ENCODE measurements around the gene CHRNB2.

CHRNB2 gene

DNA sequence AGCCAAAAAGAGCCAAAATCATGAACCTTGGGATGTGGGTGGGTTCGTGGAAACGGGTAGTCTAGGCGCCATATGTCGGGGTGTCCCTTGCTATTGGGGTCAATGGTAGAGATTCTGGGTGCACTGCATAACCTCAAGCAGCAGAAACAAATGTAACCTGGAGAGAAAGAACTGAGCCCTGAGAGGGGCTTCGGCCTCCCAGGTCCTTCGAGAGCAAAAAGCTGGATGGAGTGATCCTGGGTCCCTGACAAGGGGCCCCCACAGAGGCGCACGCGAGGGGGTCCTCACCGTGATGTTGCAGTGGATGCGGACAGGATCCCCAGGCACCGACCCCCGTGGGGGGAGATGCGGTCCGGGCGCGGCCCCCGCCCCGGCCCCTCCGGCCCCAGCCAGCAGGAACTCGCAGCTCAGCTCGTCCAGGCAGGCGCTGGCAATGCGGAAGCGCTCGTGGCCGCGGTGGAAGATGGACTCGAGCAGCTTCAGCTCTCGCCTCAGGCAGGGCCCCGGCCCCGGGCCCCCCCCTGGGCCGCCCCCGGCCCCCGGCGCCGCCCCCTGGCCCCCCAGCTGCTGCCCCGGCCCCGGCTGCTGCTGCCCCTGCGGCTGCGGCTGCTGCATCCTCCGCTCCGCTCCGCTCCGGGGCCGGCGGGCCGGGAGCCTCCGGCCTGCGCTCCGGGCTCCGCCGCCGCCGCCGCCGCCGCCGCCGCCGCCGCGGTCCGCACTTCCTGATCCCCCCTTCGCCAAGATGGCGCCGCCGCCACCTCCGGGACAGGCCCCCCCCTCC is 9.4 kb upstream of the CHRNB2 start, which contains the start of gene UBE2Q1:
Gene UBE2Q1, minus strand, starts transcription at position 724 of the 781 bp plus-strand sequence. Its CDS starts 109 bp downstream, at position 615.
- H2AK5ac ChIP-seq (ENCODE audit: low read length, severe bottlenecking): no peak within 1 kb of the TSS
- H3K4ac ChIP-seq (ENCODE audit: low read depth in 1 of 2, low read length in 2 of 2): peak within 1 kb of the TSS; percentile 75
- peak within 1 kb of the TSS; percentile 75 for H3K4me2 ChIP-seq (ENCODE audit: low read length, poor library complexity, severe bottlenecking)
- peak within 1 kb of the TSS; percentile 97 for H4K91ac ChIP-seq (ENCODE audit: low read length)
- H3K9ac ChIP-seq (ENCODE audit: low read length): peak within 1 kb of the TSS; percentile 91
- no peak within 1 kb of the TSS for H3K23ac ChIP-seq (ENCODE audit: low read length in 2 of 2)
- DNase-seq: peak; percentile 47
- H3K27ac ChIP-seq (ENCODE audit: low read length, poor library complexity, severe bottlenecking): peak within 1 kb of the TSS; percentile 89
- H3K4me3 ChIP-seq (ENCODE audit: insufficient read depth in 1 of 2, low read depth in 1 of 2, low read length in 2 of 2): peak within 1 kb of the TSS; percentile 84 to 89
- peak within 1 kb of the TSS; percentile 62 for H2AFZ ChIP-seq (ENCODE audit: low read depth, low read length)
- WGBS: 1% methylated on average over 34 of the region's 69 CpGs
- peaks cover 21% of the 10 kb centered on the region for H3K79me1 ChIP-seq (replicated peaks; ENCODE audit: low read length, poor library complexity, severe bottlenecking)
- peaks cover 21 to 30% of the 10 kb centered on the region in 2 experiments for H3K36me3 ChIP-seq (ENCODE audit: control insufficient read depth in 1 of 2, insufficient read depth in 2 of 2, low read depth in 1 of 2, low read length in 2 of 2)
- H3K18ac ChIP-seq (ENCODE audit: low read depth in 1 of 2, low read length in 2 of 2): peak within 1 kb of the TSS; percentile 78 to 89
- H2BK120ac ChIP-seq (ENCODE audit: low read depth, low read length): peak within 1 kb of the TSS; percentile 95
- H4K8ac ChIP-seq (ENCODE audit: low read length): peak within 1 kb of the TSS; percentile 95
- no peaks in the 10 kb centered on the region for H3K27me3 ChIP-seq (ENCODE audit: control insufficient read depth in 1 of 2, insufficient read depth in 1 of 2, low read length in 2 of 2)
- H3K4me1 ChIP-seq (ENCODE audit: control insufficient read depth, insufficient read depth, low read depth, low read length): peaks cover 13% of the 10 kb centered on the region
- H3K9me3 ChIP-seq (ENCODE audit: control insufficient read depth, low read length): no peaks in the 10 kb centered on the region
- H2BK12ac ChIP-seq (ENCODE audit: low read length in 2 of 2): peak within 1 kb of the TSS in 1 of 2 experiments; percentile 61
- H2BK5ac ChIP-seq (ENCODE audit: low read depth, low read length, poor library complexity, severe bottlenecking): peak within 1 kb of the TSS; percentile 53
- peak within 1 kb of the TSS; percentile 87 to 96 for H3K14ac ChIP-seq (ENCODE audit: low read length in 2 of 2)
- H2BK15ac ChIP-seq (ENCODE audit: low read depth, poor library complexity, severe bottlenecking): peak within 1 kb of the TSS; percentile 90

GRCh38 chr1:154558720-154559465 is 8.7 kb upstream of the CHRNB2 start:
- Histone ChIP-seq H3K27me3 (ENCODE audit: control insufficient read depth in 1 of 2, insufficient read depth in 1 of 2, low read length in 2 of 2) (no peaks in the 10 kb centered on the region), H2BK12ac (ENCODE audit: low read length in 2 of 2) (peak overlapping the region in 1 of 2 experiments; percentile 61), H3K4me2 (ENCODE audit: low read length, poor library complexity, severe bottlenecking) (peak overlapping the region; percentile 75), H2BK15ac (ENCODE audit: low read depth, poor library complexity, severe bottlenecking) (peak overlapping the region; percentile 90), H4K91ac (ENCODE audit: low read length) (peak overlapping the region; percentile 97), H3K79me1 (replicated peaks; ENCODE audit: low read length, poor library complexity, severe bottlenecking) (peaks cover 15% of the 10 kb centered on the region), H2BK5ac (ENCODE audit: low read depth, low read length, poor library complexity, severe bottlenecking) (no peak overlapping the region), H2AFZ (ENCODE audit: low read depth, low read length) (peak overlapping the region; percentile 62), H3K4ac (ENCODE audit: low read depth in 1 of 2, low read length in 2 of 2) (peak overlapping the region; percentile 65 to 75), H2AK5ac (ENCODE audit: low read length, severe bottlenecking) (no peak overlapping the region), H3K4me3 (ENCODE audit: insufficient read depth in 1 of 2, low read depth in 1 of 2, low read length in 2 of 2) (peak overlapping the region; percentile 84 to 87), H3K4me1 (ENCODE audit: control insufficient read depth, insufficient read depth, low read depth, low read length) (peaks cover 13% of the 10 kb centered on the region), H3K9me3 (ENCODE audit: control insufficient read depth, low read length) (no peaks in the 10 kb centered on the region), H3K9ac (ENCODE audit: low read length) (peak overlapping the region; percentile 91), H3K27ac (ENCODE audit: low read length, poor library complexity, severe bottlenecking) (peak overlapping the region; percentile 89), H3K23ac (ENCODE audit: low read length in 2 of 2) (no peak overlapping the region), H3K18ac (ENCODE audit: low read depth in 1 of 2, low read length in 2 of 2) (peak overlapping the region; percentile 76 to 77), H3K14ac (ENCODE audit: low read length in 2 of 2) (peak overlapping the region in 1 of 2 experiments; percentile 87), H2BK120ac (ENCODE audit: low read depth, low read length) (peak overlapping the region; percentile 95), H4K8ac (ENCODE audit: low read length) (peak overlapping the region; percentile 95), H3K36me3 (ENCODE audit: control insufficient read depth in 1 of 2, insufficient read depth in 2 of 2, low read depth in 1 of 2, low read length in 2 of 2) (peaks cover 15 to 22% of the 10 kb centered on the region in 2 experiments)
- 3% methylated on average over 52 of the region's 57 CpGs for WGBS
- DNase-seq: peak; percentile 99

- Histone ChIP-seq H2BK15ac (ENCODE audit: low read depth, poor library complexity, severe bottlenecking) (no peak overlapping the region), H4K8ac (ENCODE audit: low read length) (peak overlapping the region; percentile 84), H2BK12ac (ENCODE audit: low read length in 2 of 2) (peak overlapping the region in 1 of 2 experiments; percentile 61), H3K23ac (ENCODE audit: low read length in 2 of 2) (no peak overlapping the region), H3K27ac (ENCODE audit: low read length, poor library complexity, severe bottlenecking) (peak overlapping the region; percentile 89), H3K4me3 (ENCODE audit: insufficient read depth in 1 of 2, low read depth in 1 of 2, low read length in 2 of 2) (peak overlapping the region in 1 of 2 experiments; percentile 87), H3K4me1 (ENCODE audit: control insufficient read depth, insufficient read depth, low read depth, low read length) (peaks cover 13% of the 10 kb centered on the region), H2AFZ (ENCODE audit: low read depth, low read length) (peak overlapping the region; percentile 62), H3K14ac (ENCODE audit: low read length in 2 of 2) (no peak overlapping the region), H3K4ac (ENCODE audit: low read depth in 1 of 2, low read length in 2 of 2) (peak overlapping the region in 1 of 2 experiments; percentile 65), H3K79me1 (replicated peaks; ENCODE audit: low read length, poor library complexity, severe bottlenecking) (peaks cover 13% of the 10 kb centered on the region), H3K9ac (ENCODE audit: low read length) (peak overlapping the region; percentile 91), H3K27me3 (ENCODE audit: control insufficient read depth in 1 of 2, insufficient read depth in 1 of 2, low read length in 2 of 2) (no peaks in the 10 kb centered on the region), H2BK5ac (ENCODE audit: low read depth, low read length, poor library complexity, severe bottlenecking) (no peak overlapping the region), H4K91ac (ENCODE audit: low read length) (no peak overlapping the region), H3K9me3 (ENCODE audit: control insufficient read depth, low read length) (no peaks in the 10 kb centered on the region), H3K18ac (ENCODE audit: low read depth in 1 of 2, low read length in 2 of 2) (peak overlapping the region; percentile 75 to 77), H2BK120ac (ENCODE audit: low read depth, low read length) (peak overlapping the region; percentile 37), H3K4me2 (ENCODE audit: low read length, poor library complexity, severe bottlenecking) (peak overlapping the region; percentile 75), H2AK5ac (ENCODE audit: low read length, severe bottlenecking) (no peak overlapping the region), H3K36me3 (ENCODE audit: control insufficient read depth in 1 of 2, insufficient read depth in 2 of 2, low read depth in 1 of 2, low read length in 2 of 2) (peaks cover 12 to 16% of the 10 kb centered on the region in 2 experiments)
- 15% methylated on average over 12 of the region's 13 CpGs for whole genome bisulfite sequencing
- peak; percentile 94 for DNase-seq
Observed at GRCh38 chr1:154559466-154560044, 8.0 kb upstream of the CHRNB2 start.
